CD8-positive, alpha-beta memory T cell (primary cell): ENCODE data around the gene VAMP7. TPM values are rescaled to one million over a fixed set of nuclear protein-coding genes. Genes with fewer than 3 reads are reported as not detected.

ENCODE experiments used
- CTCF ChIA-PET: fragments of 350-600 bp; sonication (Branson Sonifier 250); formaldehyde crosslinking; loops from one replicate; lab custom pipeline; 2021; ENCODE audit warnings: antibody characterized with exemption; lab: Charles Lee
- POLR2A ChIA-PET: fragments of 350-600 bp; sonication (Branson Sonifier 250); formaldehyde crosslinking; loops from one replicate; lab custom pipeline; 2021; ENCODE audit warnings: antibody characterized with exemption; lab: Charles Lee
- DNase-seq, 5 donors: peaks; one replicate each; pipeline versions ENCODE4 v3.0.0 to v3.0.0-alpha.2; 2020 to 2022; ENCODE audit warnings: mixed read lengths in 1 of 5
- H3K27ac ChIP-seq: one replicate; pipeline ENCODE4 v1.7.0; 2013; ENCODE audit warnings: low read depth, mild to moderate bottlenecking, low read length, moderate library complexity
- H3K27me3 ChIP-seq: 2 replicates; pipeline ENCODE4 v1.7.0; 2013; ENCODE audit warnings: low read length, mild to moderate bottlenecking; ENCODE audit not compliant: insufficient read depth, poor library complexity, severe bottlenecking
- H3K36me3 ChIP-seq: 2 replicates; pipeline ENCODE4 v1.7.0; 2013; ENCODE audit warnings: mild to moderate bottlenecking, low read length, moderate library complexity; ENCODE audit not compliant: insufficient read depth
- H3K4me1 ChIP-seq: 2 replicates; pipeline ENCODE4 v1.7.0; 2013; ENCODE audit warnings: mild to moderate bottlenecking, low read length, moderate library complexity; ENCODE audit not compliant: insufficient read depth
- H3K4me3 ChIP-seq: 2 replicates; pipeline ENCODE4 v1.7.0; 2013; ENCODE audit warnings: mild to moderate bottlenecking, low read length
- H3K9me3 ChIP-seq: 2 replicates; pipeline ENCODE4 v1.7.0; 2013; ENCODE audit warnings: mild to moderate bottlenecking, low read length
- H3K27ac Mint-ChIP-seq, 8 donors: one replicate each; pipeline ENCODE4 v1.8.0; 2020 to 2021; ENCODE audit warnings: mixed read lengths in 8 of 8, mild to moderate bottlenecking in 6 of 8, inconsistent platforms in 3 of 8, moderate library complexity in 3 of 8
- H3K27me3 Mint-ChIP-seq, 2 donors: one replicate each; pipeline ENCODE4 v1.8.0; 2020 to 2021; ENCODE audit warnings: mixed read lengths in 2 of 2, mild to moderate bottlenecking in 1 of 2, moderate library complexity in 1 of 2
- H3K36me3 Mint-ChIP-seq, 3 donors: one replicate each; pipeline ENCODE4 v1.8.0; 2020 to 2021; ENCODE audit warnings: mixed read lengths in 3 of 3, inconsistent platforms in 1 of 3, mild to moderate bottlenecking in 1 of 3
- H3K4me1 Mint-ChIP-seq, 3 donors: one replicate each; pipeline ENCODE4 v1.8.0; 2020 to 2021; ENCODE audit warnings: mixed read lengths in 3 of 3, inconsistent platforms in 1 of 3, mild to moderate bottlenecking in 1 of 3
- H3K4me3 Mint-ChIP-seq, 7 donors: one replicate each; pipeline ENCODE4 v1.8.0; 2020 to 2021; ENCODE audit warnings: mixed read lengths in 7 of 7, mild to moderate bottlenecking in 6 of 7, moderate library complexity in 4 of 7, inconsistent platforms in 2 of 7
- H3K9me3 Mint-ChIP-seq, 5 donors: one replicate each; pipeline ENCODE4 v1.8.0; 2020 to 2022; ENCODE audit warnings: mixed read lengths in 5 of 5, mild to moderate bottlenecking in 3 of 5, moderate library complexity in 2 of 5, inconsistent platforms in 1 of 5
- polyA plus RNA-seq: library from polyadenylated mRNA; unstranded; fragments of 300-500 nt; fragmentation: Illumina TruSeq; gene quantifications from one replicate; pipeline ENCODE4 v1.2.3, GENCODE V29; 2021
- total RNA-seq, 2 experiments: library from RNA; stranded (reverse); gene quantifications; one replicate each; pipeline ENCODE4 v1.2.3, GENCODE V29; 2021

VAMP7 gene
- total and polyA plus RNA-seq, 3 experiments from 2014 or later = 30.7 to 65.4 (median 33.5) TPM

GRCh38 chrX:155871934-155872333, 9.2 kb upstream of the VAMP7 start:
- H3K27ac ChIP-seq = no peak overlapping the region
- H3K27me3 Mint-ChIP-seq = peaks cover 7 to 24% of the 10 kb centered on the region in 2 donors
- H3K4me3 Mint-ChIP-seq = no peak overlapping the region
- DNase-seq = no peak
- H3K4me1 Mint-ChIP-seq = peaks cover 0 to 3% (median 2%) of the 10 kb centered on the region in 3 donors
- ChIA-PET POLR2A (no interaction called here), CTCF (no interaction called here)
- no peaks in the 10 kb centered on the region for H3K9me3 ChIP-seq
- no peaks in the 10 kb centered on the region for H3K36me3 ChIP-seq
- no peaks in the 10 kb centered on the region for H3K27me3 ChIP-seq
- H3K4me3 ChIP-seq = no peak overlapping the region
- no peaks in the 10 kb centered on the region for H3K4me1 ChIP-seq
- H3K36me3 Mint-ChIP-seq = peaks cover 0 to 7% (median 2%) of the 10 kb centered on the region in 3 donors
- no peak overlapping the region for H3K27ac Mint-ChIP-seq
- peaks cover 6 to 14% (median 7%) of the 10 kb centered on the region in 5 donors for H3K9me3 Mint-ChIP-seq

DNA sequence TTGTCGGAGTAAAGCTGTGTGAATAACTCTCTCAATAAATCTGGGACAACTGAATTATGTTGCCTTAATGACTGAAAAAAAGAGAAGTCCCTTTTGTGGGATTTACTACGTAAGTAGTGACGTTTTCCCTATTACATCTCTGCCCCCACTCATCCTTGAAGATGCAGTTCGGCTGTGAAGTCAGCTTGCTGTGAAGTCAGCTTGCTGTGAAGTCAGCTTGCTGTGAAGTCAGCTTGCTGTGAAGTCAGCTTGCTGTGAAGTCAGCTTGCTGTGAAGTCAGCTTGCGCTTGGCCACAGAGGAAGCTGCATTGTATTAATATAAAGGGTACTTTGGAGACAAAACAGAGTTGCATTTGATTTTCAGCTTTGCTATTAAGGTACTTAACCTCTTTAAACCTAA, 8.0 kb upstream of the VAMP7 start:
- ChIA-PET CTCF (no interaction called here), POLR2A (no interaction called here)
- Mint-ChIP-seq H3K4me1 (peaks cover 0 to 3% (median 2%) of the 10 kb centered on the region in 3 donors), H3K27me3 (peaks cover 7 to 24% of the 10 kb centered on the region in 2 donors), H3K27ac (no peak overlapping the region), H3K36me3 (peaks cover 0 to 2% (median 2%) of the 10 kb centered on the region in 3 donors), H3K9me3 (peaks cover 2 to 6% (median 2%) of the 10 kb centered on the region in 5 donors), H3K4me3 (no peak overlapping the region)
- peak in 1 of 5 donors; percentile 5 for DNase-seq
- no peaks in the 10 kb centered on the region for H3K9me3 ChIP-seq
- H3K36me3 ChIP-seq = no peaks in the 10 kb centered on the region
- no peak overlapping the region for H3K4me3 ChIP-seq
- H3K27me3 ChIP-seq = no peaks in the 10 kb centered on the region
- H3K4me1 ChIP-seq = no peaks in the 10 kb centered on the region
- no peak overlapping the region for H3K27ac ChIP-seq

DNA sequence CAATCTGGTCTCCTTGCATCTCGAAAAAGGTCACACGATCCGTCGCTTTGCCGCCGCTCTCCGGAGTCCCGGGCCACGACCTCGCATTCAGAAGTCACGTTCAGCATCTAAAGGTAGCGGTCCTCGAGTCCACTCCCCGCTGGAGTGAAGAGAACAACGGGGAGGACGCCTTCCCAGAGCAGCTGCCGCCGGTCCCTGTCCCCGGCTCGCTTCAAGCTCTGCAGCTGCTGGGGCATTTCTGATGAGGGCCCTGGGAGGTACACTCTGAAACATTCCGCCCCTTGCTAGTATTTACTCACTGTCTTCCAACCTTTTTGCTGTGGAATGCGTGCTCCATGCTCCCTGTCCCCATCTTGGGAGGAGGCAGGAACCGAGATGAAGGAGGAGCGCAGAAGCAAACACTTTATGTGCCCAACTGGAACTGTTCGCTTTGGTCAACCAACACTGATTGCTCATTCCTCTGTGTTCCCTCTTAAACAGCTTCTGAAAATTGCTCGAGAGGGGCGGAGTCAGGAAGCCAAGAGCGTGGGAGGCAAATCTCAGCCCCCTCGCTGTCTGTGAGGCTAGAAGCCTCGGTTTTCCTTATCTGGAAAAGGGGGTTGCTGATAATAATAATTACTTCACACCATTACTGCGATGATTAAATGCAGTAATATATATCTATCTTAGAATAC, 6.4 kb upstream of the VAMP7 start:
- DNase-seq = no peak
- no peaks in the 10 kb centered on the region for H3K27me3 ChIP-seq
- H3K4me3 ChIP-seq = no peak overlapping the region
- no peaks in the 10 kb centered on the region for H3K4me1 ChIP-seq
- H3K9me3 ChIP-seq = no peaks in the 10 kb centered on the region
- ChIA-PET CTCF (no interaction called here), POLR2A (no interaction called here)
- no peak overlapping the region for H3K27ac Mint-ChIP-seq
- H3K36me3 Mint-ChIP-seq = peaks cover 0 to 2% (median 0%) of the 10 kb centered on the region in 3 donors
- no peak overlapping the region for H3K4me3 Mint-ChIP-seq
- no peaks in the 10 kb centered on the region for H3K9me3 Mint-ChIP-seq
- no peak overlapping the region for H3K27ac ChIP-seq
- H3K36me3 ChIP-seq = no peaks in the 10 kb centered on the region
- H3K4me1 Mint-ChIP-seq = peaks cover 0 to 3% (median 2%) of the 10 kb centered on the region in 3 donors
- peaks cover 7 to 24% of the 10 kb centered on the region in 2 donors for H3K27me3 Mint-ChIP-seq

DNA sequence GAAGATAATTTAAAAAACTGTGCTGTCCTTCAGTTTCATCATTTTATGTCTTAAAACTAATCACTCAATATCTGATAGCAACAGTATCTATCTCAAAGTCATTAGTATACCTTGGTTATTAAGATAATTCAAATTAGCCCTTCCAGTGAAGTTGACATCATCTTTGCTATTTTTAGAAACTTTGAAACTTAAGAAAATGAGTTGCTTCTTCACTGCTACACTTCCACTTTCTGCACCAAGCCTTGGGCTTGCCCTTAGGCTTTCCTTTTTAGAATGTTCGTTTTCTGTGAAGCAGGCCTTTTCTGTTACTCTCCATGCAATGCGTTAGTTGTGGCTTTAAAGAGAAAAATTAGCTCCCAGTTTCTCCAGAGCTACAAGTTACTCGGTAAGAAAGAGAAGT, 4.4 kb upstream of the VAMP7 start:
- Mint-ChIP-seq H3K36me3 (peaks cover 0 to 6% (median 2%) of the 10 kb centered on the region in 3 donors), H3K9me3 (peaks cover 0 to 5% (median 0%) of the 10 kb centered on the region in 5 donors), H3K27me3 (peaks cover 5 to 24% of the 10 kb centered on the region in 2 donors), H3K27ac (no peak overlapping the region), H3K4me1 (peaks cover 7 to 13% (median 9%) of the 10 kb centered on the region in 3 donors), H3K4me3 (no peak overlapping the region)
- H3K36me3 ChIP-seq = no peaks in the 10 kb centered on the region
- H3K27me3 ChIP-seq = no peaks in the 10 kb centered on the region
- H3K4me3 ChIP-seq = no peak overlapping the region
- CTCF ChIA-PET = no interaction called here
- no peak overlapping the region for H3K27ac ChIP-seq
- DNase-seq = no peak
- H3K9me3 ChIP-seq = no peaks in the 10 kb centered on the region
- POLR2A ChIA-PET = no interaction called here
- H3K4me1 ChIP-seq = peaks cover under 1% of the 10 kb centered on the region

DNA sequence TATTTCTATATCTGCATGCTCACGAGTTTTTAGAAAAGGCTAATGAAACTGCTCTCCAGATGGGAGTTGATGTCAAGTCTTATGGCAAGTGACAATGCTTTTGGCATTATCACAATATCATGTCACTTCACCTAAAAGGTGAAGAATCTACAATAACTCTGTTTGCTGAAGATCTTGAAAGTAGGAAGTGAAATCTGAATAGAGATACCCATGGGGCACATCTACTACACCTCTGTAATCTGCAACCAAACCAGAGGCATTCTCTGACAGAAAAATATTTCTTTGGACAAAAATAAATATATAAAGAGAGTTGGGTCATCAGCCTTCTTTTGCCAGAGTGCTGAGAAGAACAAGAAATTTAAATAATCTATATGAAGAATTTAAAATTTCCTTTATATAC, 3.9 kb upstream of the VAMP7 start:
- Histone ChIP-seq H3K4me3 (no peak overlapping the region), H3K27ac (no peak overlapping the region), H3K9me3 (no peaks in the 10 kb centered on the region), H3K27me3 (no peaks in the 10 kb centered on the region), H3K4me1 (peaks cover 6% of the 10 kb centered on the region), H3K36me3 (no peaks in the 10 kb centered on the region)
- peaks cover 0 to 5% (median 0%) of the 10 kb centered on the region in 5 donors for H3K9me3 Mint-ChIP-seq
- ChIA-PET CTCF (no interaction called here), POLR2A (no interaction called here)
- no peak for DNase-seq
- peaks cover 13 to 19% (median 14%) of the 10 kb centered on the region in 3 donors for H3K4me1 Mint-ChIP-seq
- H3K36me3 Mint-ChIP-seq = peaks cover 0 to 6% (median 2%) of the 10 kb centered on the region in 3 donors
- no peak overlapping the region for H3K4me3 Mint-ChIP-seq
- no peak overlapping the region for H3K27ac Mint-ChIP-seq
- H3K27me3 Mint-ChIP-seq = peaks cover 5 to 24% of the 10 kb centered on the region in 2 donors

- DNase-seq = peak in 1 of 5 donors; percentile 1
- H3K27ac ChIP-seq = peak overlapping the region; percentile 83
- no peaks in the 10 kb centered on the region for H3K27me3 ChIP-seq
- Mint-ChIP-seq H3K27me3 (peaks cover 0 to under 1% of the 10 kb centered on the region in 2 donors), H3K4me1 (peaks cover 27 to 41% (median 34%) of the 10 kb centered on the region in 3 donors), H3K9me3 (peaks cover 0 to 5% (median 0%) of the 10 kb centered on the region in 5 donors), H3K4me3 (peak overlapping the region; percentile 89 to 99 (median 95)), H3K27ac (peak overlapping the region; percentile 82 to 98 (median 93)), H3K36me3 (peaks cover 0 to 14% (median 6%) of the 10 kb centered on the region in 3 donors)
- H3K4me3 ChIP-seq = peak overlapping the region; percentile 74
- no peaks in the 10 kb centered on the region for H3K36me3 ChIP-seq
- peaks cover 16% of the 10 kb centered on the region for H3K4me1 ChIP-seq
- ChIA-PET CTCF (no interaction called here), POLR2A (no interaction called here)
- no peaks in the 10 kb centered on the region for H3K9me3 ChIP-seq
Observed at GRCh38 chrX:155880586-155881157, 473 bp upstream of the VAMP7 start.

- Mint-ChIP-seq H3K27ac (no peak overlapping the region), H3K4me1 (peaks cover 42 to 72% (median 69%) of the 10 kb centered on the region in 3 donors), H3K4me3 (no peak overlapping the region), H3K9me3 (no peaks in the 10 kb centered on the region), H3K36me3 (peaks cover 0 to 44% (median 6%) of the 10 kb centered on the region in 3 donors), H3K27me3 (peaks cover 0 to 2% of the 10 kb centered on the region in 2 donors)
- Histone ChIP-seq H3K9me3 (no peaks in the 10 kb centered on the region), H3K4me3 (no peak overlapping the region), H3K27me3 (no peaks in the 10 kb centered on the region), H3K27ac (no peak overlapping the region), H3K4me1 (peaks cover 29% of the 10 kb centered on the region), H3K36me3 (no peaks in the 10 kb centered on the region)
- POLR2A ChIA-PET = no interaction called here
- CTCF ChIA-PET = no interaction called here
- no peak for DNase-seq
Observed at GRCh38 chrX:155886409-155886808, 5.3 kb downstream of the VAMP7 start.

DNA sequence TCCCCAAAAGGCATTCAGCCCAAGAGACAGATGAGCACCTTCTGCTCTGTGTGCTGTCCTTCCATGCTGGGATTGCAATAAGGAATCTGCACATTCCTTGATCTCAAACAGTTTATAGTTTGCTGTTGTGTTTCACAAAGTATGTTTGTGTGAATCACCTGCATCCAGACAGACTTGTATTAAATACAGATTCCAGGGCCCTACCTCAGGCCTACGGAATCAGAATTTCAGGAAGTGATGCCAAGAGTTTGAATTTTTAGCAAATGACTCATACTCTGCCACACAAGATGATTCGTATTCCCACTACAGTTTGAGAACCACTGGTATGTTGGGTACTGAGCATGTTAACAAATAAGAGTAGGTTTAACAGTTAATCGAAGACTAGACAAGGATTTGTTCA, 7.0 kb downstream of the VAMP7 start:
- DNase-seq = no peak
- no peak overlapping the region for H3K4me3 Mint-ChIP-seq
- ChIA-PET POLR2A (no interaction called here), CTCF (no interaction called here)
- H3K4me3 ChIP-seq = no peak overlapping the region
- no peak overlapping the region for H3K27ac ChIP-seq
- H3K4me1 Mint-ChIP-seq = peaks cover 30 to 64% (median 54%) of the 10 kb centered on the region in 3 donors
- H3K9me3 Mint-ChIP-seq = no peaks in the 10 kb centered on the region
- H3K27me3 ChIP-seq = no peaks in the 10 kb centered on the region
- peaks cover 17% of the 10 kb centered on the region for H3K4me1 ChIP-seq
- peaks cover 0 to 53% (median 6%) of the 10 kb centered on the region in 3 donors for H3K36me3 Mint-ChIP-seq
- no peaks in the 10 kb centered on the region for H3K36me3 ChIP-seq
- H3K9me3 ChIP-seq = no peaks in the 10 kb centered on the region
- peaks cover 0 to 2% of the 10 kb centered on the region in 2 donors for H3K27me3 Mint-ChIP-seq
- no peak overlapping the region for H3K27ac Mint-ChIP-seq
